GM19238 (cell line): ENCODE data around the gene SGIP1.

Experiments used
- DNase-seq: peaks from one replicate; pipeline ENCODE4 v3.0.0; 2011; ENCODE audit warnings: low spot score; ENCODE audit not compliant: insufficient read length

SGIP1 gene

DNA sequence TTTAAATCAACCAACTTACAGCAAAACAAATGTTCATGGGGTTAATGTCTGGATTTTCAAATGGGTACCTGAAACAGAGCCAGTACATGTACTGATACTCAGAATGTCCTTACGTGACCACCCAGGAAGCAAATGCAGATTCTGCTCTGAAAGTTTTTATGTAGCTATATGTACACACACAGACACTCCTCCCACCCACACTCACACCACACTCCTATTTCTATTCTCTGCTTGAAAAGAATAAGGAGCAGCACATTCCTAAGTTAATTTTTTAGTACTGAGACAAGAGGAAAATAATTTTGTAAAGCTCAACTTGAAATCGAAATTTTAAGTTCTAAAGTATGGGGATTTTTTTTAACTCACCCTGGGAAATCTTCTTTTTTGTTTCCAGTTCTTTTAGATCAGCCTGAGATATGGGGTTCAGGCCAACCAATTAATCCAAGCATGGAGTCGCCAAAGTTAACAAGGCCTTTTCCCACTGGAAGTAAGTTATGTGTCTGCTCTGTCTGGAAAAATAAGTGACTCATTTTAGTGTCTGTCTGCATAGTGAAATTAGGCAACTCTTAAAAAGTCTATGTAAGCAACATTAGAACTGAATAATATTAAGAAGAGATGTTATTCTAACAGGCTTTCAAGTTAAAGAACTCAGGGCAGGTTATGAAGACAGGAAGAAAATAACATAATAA is 142.8 kb downstream of the SGIP1 start:
- DNase-seq, result no peak

DNA sequence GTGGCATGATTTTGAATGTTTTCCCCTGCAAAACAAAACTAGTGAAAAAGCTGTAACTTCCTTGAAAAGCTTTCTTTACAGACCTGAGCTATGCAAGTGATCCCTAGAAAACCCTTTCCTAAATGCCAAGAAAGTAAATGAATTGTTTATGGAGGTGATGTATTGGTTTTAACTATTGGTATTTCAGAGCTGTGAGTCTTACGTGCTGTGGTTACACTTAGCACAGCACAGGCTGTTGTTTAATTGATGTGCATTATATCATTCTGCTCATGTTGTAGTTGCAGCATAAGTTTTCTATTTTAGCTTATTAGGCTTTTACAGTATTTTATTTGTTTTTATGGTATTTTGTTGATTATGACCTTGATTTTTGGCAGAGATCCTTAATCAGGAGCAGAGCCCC is 144.2 kb downstream of the SGIP1 start:
- no peak for DNase-seq

DNA sequence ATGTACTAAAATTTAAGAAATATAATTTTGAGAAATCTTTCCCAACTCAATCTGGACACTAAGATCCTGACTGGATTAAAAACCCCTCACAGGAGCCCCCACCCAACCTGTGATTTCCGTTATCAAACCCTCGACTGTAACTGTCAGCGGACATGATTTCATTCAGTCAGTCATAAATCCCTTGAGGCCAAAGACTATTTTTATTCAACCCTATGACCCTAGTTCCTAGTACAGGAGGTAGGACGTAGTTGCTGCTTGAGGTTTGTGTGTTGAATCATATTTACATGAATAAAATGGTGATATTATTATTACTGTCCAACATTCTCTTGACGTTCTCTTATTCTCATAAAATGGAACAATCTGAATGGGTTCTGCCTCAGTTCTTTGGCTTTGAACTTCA is 145.2 kb downstream of the SGIP1 start:
- DNase-seq, result no peak

DNA sequence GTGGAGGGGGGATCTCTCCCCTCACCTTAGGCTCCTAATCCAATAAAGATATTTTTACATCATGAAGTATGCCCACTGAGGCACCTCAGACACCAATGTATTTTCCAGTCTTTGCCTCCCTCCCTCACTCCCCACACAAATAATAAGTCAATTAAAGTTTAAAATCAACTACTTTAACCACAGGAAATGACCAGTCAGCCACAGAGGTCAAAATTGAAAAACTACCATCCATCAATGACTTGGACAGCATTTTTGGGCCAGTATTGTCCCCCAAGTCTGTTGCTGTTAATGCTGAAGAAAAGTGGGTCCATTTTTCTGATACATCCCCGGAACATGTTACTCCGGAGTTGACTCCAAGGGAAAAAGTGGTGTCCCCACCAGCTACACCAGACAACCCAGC is 147.7 kb downstream of the SGIP1 start:
- no peak for DNase-seq

DNA sequence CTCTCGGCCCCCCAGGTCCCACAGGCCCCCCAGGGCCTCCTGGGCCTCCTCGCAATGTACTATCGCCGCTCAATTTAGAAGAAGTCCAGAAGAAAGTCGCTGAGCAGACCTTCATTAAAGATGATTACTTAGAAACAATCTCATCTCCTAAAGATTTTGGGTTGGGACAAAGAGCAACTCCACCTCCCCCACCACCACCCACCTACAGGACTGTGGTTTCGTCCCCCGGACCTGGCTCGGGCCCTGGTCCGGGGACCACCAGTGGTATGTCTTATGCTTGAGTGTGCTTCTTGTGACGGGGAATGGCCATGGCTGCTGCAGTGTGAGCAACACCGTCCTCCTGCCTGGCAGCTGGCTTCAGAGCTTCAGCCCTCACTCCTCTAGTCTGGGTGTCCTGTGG is 148.2 kb downstream of the SGIP1 start:
- DNase-seq, result no peak

DNA sequence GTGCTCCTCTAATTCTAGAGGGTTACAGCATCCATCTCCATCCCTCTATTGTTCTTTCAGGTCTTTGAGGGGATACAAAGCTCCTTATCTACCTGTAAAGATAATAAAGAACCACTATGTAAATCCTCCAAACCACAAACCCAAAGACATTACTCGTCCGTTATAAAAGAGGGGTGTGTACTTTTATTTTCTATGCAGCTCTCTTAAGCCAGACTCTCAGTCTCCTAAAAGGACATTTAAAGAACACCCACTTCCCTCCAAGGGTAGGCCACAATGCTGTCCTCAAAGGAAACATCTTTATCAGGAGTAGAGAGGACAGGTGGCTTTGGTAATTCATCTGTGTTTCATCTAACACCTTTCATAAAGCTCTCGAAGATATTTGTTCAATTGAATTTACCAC is 150.4 kb downstream of the SGIP1 start:
- DNase-seq, result no peak

DNA sequence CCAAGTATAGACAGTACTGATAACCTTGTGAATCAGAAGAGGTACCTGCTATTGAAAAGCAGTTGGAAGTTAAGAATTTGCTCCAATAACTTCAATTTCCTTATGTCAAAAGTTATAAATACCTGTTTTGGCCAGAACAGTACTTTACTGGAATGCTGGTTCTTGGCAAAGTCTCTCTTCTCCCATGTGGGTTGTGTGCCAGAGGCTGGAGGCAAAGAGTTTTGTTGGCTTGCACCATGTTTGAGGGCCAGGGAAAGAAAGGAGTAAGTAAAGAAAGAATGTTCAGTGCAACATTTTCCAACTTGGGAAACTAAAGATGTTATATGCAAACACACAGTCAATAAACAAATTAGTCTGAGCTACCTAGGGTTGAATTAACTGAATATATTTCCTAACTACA is 151.3 kb downstream of the SGIP1 start:
- DNase-seq, result no peak

DNA sequence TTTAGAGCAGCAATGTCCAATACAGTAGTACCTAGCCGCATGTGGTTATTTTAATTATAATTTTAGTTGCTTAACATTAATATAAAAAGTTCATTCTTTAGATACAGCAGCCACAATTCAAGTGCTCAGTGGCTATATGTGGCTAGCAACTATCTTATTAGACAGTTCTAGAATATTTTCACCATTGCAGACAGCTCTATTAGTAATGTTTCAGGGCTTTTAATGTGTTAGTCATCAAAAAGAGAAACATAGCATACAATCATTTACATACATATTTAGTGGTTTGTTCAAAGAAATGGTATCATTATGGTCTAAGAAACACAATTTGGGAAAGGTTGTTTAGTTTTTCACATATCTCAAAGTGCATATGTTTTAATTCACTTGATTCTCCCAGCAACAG is 151.7 kb downstream of the SGIP1 start:
- no peak for DNase-seq

DNA sequence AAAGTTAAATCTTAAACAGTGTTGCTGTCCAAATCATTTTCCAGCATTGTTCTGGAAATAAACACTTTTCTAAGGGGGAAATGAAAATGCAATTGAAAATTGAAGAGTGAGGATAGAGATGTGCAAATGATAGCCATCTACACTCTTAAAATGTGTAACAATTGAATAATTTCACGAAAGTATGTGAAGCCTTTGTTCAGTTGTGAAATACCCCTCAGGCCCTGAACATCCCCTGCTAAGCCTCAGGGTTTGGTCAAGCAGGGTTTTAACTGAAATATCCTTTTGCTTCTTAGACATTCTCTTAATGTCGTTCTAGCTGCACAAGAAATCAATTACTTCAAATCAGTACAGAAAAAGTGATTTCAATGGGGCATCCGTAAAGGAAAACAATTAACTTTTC is 152.5 kb downstream of the SGIP1 start:
- no peak for DNase-seq

DNA sequence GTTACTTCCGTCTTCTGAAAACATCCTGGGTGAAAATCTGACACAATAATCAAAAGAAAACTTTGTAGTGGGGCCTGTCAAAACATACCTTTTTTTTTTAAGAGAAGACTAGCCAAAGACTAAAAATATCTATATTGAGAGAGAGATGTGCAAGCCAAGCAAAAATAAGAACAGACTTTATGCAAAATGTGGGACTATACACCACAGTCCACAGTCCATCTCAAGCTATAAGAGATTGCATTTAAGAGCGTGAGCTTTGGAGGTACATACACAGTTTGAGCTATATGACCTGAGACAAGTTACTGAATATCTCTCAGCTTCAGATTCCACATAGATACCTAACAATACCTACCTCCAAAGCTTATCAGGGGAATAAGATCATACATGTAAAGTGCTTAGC is 153.4 kb downstream of the SGIP1 start:
- DNase-seq, result no peak

DNA sequence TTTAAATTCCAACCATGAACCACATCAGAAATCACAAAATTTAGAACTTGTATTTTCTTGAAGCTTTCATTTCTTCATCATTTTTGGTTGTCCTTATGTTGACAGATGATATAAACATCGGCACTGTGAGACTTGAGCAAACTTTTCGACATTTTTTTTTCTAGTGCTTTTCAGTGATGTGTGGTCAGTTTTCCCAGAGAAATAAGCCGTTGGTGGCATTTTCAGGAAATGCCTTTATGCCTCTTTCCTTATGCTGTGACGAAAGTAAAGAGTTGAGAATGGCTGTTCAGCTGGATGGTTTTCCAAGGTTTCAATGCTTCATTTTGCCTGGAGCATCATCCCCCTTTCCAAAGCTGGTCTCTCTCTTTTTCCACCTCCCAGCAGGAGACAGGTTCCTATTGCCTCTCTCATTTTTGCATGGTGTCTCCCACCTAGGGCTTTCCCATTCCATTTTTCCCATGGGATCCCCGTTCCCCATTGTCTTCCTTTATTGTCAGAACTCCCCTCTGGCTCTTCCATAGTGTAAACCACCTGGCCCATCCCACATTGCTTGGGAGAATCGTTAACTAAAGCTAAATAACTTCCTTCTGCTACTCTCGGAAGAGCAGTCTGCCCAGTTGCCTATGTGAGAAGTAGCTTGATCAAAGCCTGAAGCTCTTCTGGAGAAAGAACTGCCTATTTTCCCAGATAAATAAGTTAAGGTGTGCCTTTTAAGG is 156.9 kb downstream of the SGIP1 start:
- no peak for DNase-seq

DNA sequence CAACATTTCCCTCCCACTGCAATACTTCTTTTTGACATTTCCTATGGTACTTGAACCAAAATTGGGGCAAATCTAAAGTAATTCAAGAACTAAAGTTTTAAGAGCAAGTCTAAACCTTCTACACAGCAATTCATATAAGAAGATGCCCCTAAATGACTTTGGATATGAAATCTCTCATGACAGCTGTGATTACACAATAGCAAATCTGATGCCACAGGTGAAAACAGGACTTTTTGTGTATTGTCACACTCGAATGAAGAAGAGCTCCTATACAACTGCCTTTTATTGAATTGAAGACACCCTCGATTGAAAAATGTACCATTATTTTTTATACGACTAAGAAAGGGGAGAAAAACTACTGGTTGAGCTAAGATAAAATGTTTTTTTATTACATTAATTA is 158.7 kb downstream of the SGIP1 start:
- DNase-seq, result no peak

DNA sequence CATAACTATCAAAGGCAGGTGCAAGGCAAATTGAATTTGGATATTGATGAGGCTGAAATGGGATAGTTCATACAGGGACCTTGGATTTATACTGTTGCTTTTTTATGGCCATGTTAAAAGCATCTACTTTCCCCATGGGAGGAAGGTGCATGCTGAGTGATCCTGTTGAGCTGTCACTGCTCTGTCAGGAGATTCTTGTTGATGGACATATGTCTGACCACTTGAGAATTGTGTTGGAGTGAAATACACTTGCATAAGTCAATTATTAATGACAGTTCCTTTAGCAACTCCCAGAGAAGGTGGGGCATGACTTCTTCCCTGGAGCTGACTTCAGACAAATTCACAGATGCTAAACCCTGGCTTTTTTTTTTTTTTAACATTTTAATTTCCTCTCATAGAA is 159.9 kb downstream of the SGIP1 start:
- DNase-seq, result no peak

DNA sequence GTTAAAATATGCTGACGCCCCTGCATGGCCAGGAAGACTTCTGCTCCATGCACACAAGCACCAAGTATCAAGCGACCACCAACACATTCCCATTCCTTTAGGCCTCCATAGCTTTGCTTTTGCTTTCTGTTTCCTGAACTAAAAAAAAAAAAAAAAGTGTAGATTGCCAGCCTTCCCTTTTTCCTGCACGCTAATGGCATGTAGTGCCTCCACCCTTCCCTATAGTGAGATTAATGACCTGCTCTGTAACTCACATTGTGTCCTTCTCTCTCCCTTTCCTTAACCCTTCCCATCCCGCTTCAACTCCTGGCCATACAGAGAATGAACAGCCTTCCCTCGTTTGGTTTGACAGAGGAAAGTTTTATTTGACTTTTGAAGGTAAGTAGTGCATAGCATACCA is 161.2 kb downstream of the SGIP1 start:
- no peak for DNase-seq

DNA sequence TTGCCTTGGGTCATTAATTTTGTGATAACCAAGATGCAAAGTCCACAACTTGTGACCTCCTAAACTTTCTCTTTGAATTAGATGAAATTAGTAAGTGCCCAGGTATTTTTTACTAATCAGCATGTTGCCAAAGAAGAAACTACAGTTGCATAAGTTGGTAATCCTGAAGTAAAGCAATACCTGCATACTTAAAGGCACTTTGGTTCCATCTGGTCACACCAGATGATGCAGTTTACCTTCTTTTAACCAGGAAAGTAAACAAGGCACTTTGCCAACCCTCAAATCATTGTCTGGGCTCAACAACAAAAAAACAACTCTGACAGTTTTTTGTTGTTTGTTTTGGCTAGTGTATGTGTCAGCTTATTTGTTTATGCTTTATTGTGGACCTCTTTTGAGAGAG is 162.8 kb downstream of the SGIP1 start:
- no peak for DNase-seq

DNA sequence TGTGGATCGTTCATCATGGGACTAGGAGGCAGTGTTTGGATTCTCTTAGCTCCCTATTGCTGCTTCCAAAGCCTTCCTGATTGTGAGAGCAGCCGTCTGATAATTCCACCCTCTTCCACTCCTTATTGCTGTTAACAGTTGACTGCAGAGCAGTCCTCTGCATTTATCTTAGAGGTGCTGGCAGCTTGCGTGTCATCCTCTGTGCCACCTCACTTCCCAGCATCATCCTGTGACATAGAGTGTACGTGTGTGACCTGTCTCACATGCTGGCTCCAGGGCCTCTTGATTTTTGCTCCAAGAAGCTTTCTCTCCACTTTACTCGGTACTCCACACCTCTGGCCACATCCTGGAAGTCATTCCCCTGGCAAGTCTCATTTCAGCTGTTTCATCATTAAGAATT is 165.3 kb downstream of the SGIP1 start:
- no peak for DNase-seq

DNA sequence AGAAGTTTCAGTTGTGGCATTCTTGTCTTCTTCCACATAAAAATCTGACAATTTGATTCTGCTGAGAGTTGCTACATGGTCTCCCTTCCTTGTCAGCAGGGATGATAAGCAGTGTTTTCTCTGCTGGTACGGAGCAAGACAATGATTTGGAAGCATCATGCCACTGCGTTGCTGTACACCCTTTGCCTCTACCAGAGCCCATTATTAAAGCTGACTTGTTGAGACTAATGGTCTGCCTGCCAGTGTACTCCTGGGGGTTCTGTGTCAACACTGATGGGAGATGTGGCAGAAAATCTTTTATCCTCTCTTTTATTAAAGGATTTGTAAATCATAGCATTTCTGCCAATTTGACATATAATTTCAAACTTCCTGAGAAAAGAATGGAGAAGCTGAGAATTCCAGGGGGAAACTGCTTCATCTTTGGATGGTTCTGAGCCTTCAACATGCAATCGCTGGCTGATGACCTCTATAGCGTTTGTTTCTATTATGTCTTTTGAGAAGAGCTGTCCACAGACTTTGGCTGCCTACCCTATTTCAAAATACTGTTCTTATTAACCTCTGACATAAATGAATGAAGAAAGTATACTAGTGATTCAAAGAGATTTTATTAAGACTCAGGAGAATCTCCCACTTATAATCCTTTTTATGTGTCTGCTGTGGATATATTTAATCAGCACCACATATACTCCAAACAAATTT is 170.4 kb downstream of the SGIP1 start:
- DNase-seq, result no peak

DNA sequence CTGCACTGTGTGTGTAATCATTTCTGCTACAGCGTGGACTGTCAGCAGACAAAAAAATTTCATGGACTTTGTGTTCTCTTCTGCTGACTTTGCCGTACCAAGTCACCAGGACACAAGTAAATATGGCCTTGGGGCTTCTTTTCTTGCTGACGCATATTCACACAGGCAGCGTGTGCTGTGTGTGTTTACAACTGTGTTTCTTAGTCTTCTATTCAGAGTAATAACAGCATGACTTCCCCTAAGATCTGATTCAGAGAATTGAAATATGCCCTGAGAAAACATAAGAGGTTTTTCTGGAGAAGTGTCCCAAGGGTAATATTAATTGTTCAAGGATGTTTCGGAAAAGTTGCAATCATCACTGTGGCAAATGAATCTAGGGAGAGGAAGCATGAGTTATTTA is 171.2 kb downstream of the SGIP1 start:
- DNase-seq, result no peak

DNA sequence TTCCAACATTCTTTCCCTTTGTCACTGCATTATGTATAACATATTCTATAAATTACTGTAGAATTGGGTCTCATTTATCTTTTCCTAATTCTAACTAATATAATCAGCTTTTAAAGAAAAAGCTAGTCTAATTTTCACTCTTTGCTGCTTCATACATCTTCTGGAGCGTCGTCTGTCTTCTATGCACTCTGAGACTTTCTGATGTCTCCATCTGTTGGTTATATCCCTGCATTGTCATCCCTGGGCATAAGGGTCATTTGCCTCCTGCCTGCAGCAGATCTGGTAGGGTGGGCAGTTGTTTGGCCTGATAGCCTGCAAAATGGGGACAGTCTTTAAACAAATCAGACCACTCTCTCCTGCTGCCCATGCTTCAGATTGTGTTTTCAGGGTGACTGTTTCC is 177.5 kb downstream of the SGIP1 start:
- no peak for DNase-seq

DNA sequence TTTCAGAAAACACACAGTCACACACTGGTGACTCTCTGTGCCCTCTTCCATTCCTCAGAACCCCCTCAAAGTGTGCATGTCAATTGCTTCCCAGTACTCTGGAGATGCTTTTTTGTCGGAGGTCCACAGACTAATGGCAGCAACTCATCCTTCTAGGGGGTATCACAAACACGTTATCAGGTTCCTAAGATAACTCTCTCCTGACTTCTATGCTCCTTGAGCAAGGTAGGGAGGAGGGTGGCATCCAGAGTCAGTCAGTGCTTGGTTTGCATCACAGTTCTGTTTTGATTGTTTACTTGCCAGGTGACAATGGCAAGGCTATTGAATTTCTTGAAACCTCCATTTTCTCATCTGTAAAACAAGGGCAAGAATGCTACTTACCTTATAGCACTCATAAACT is 178.9 kb downstream of the SGIP1 start:
- DNase-seq, result no peak

DNA sequence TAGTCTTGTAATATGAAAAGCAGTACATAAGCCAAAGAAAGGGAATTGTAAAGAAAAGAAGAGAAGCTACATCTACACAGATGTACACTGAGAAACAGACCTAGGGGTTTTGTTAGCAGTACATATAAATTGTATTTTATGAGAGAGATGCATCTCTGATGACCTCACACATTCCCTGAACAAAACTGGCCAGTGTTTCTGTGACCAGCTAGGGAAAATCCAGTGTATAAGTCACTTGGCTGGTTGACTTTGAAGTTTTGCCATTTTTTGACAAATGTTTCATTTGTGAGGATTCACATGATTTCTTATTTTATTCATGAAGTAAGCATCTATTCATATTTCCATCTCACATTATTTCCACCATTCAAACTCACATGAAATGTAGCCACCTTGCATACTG is 190.0 kb downstream of the SGIP1 start:
- DNase-seq, result no peak

DNA sequence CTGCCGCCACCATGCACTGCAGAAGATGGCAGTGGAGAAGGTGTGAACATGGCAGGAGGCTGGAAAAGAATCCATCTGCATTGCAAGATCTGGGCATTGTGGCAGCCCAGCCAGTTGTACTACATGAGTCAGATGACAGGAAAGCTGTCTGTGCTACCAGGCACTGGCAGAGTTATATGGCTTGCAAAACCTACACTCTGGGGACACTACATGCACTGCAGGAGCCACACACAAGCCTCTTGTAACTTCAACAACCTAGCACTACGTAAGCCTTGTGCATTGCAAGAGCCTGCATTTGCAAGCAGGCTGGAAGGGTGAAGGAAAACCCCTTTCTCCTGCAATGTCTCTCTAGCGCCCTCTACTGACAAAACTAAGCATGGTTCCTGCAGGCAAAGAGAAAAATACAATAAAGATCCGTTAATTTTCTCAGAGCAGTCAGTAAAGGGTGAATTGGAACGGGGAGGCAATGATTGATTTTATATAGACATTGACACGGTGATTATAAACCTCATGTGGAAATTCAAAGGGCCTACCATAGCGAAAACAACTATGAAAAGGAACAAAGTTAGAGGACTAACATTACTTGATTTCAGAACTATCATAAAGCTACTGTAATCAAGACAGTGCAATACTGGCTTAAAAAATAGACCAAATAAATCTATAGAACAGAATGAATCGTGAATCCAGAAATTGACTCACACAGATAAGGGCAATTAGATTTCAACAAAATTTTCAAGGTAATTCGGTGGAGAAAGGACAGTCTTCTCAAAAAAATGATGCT is 192.1 kb downstream of the SGIP1 start:
- DNase-seq, result no peak
